ENCODE measurements around the gene NOS3.

Gene NOS3

DNA sequence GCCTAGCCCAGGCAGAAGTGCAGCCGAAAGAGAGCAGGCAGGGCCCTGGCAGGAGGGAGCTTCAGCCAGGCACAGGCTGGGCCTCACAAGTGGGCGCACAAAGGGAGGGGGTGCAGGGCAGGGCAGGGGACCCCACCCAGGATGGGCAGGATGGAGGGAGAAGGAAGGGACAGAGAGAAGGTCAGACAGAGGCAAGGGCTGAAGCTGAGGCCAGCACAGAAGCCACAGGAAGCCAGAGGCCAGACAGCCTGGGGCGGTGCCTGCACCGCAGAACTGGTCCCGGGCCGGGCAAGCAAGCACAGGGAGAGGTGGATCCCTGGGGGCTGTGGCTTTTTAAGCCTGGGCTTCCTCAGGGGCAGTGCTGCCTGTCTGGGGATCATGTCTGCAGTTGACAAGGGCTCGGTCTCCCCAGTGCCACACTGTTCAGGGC is 16.7 kb downstream of the NOS3 start:
- no peak for DNase-seq (ENCODE audit: low read depth)
- TF ChIP-seq, protein P1, sequence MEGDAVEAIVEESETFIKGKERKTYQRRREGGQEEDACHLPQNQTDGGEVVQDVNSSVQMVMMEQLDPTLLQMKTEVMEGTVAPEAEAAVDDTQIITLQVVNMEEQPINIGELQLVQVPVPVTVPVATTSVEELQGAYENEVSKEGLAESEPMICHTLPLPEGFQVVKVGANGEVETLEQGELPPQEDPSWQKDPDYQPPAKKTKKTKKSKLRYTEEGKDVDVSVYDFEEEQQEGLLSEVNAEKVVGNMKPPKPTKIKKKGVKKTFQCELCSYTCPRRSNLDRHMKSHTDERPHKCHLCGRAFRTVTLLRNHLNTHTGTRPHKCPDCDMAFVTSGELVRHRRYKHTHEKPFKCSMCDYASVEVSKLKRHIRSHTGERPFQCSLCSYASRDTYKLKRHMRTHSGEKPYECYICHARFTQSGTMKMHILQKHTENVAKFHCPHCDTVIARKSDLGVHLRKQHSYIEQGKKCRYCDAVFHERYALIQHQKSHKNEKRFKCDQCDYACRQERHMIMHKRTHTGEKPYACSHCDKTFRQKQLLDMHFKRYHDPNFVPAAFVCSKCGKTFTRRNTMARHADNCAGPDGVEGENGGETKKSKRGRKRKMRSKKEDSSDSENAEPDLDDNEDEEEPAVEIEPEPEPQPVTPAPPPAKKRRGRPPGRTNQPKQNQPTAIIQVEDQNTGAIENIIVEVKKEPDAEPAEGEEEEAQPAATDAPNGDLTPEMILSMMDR (IDR thresholded peaks at IDR 0.05; ENCODE audit: control insufficient read depth, extremely low read depth, insufficient read depth), result no peak
- no peak overlapping the region for H3K4me3 ChIP-seq (ENCODE audit: low read depth, low read length)

DNA sequence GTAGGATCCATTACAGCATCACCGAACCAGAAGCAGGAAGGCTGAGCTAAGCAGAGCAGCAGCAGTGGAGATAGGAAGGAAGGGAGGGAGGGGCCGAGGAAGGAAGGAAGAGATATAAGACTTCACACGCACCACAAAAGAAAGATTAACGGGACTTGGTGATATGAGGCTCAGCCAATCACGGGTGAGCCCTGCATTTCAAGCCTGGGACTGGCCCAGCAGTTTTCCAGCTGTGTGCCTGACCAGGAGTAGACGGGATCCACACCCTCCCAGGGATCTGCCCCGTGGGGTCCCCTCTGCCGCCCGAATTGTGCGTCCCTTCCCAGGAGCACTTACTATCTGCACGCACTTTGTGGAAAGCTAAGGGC is 17.3 kb downstream of the NOS3 start:
- H3K4me3 ChIP-seq (ENCODE audit: low read depth, low read length), result no peak overlapping the region
- DNase-seq (ENCODE audit: low read depth), result no peak
- TF ChIP-seq, protein P1 (IDR thresholded peaks at IDR 0.05; ENCODE audit: control insufficient read depth, extremely low read depth, insufficient read depth), result no peak

DNA sequence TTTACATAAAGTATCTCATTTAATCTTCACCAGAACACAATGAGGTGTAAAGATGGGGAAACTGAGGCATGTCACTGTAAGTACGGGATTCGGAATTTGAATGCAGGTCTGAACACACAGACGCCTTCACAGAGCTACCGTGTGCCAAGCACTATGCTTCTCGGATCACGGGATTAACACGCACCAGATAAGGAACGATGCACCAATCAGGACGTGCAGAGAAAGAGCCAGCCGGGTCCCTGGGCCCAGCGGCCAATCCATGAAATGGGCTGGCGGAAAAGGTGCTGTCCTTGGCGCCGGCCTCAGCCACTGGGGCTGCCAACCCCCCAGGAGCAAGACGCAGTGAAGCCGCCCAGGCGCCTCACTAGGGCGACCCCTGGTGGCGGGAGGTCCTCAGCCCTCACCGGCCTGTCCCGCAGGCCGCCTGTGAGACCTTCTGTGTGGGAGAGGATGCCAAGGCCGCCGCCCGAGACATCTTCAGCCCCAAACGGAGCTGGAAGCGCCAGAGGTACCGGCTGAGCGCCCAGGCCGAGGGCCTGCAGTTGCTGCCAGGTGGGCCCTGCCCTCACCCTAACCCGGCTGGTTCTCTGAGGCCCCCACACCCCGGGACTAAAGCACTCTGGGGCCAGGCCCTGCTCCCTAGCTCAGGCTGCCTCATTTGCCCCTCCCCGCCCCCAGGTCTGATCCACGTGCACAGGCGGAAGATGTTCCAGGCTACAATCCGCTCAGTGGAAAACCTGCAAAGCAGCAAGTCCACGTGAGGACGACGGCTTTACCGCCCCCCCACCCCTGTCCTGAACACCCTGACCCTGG is 17.9 kb downstream of the NOS3 start:
- TF ChIP-seq, protein P1 (IDR thresholded peaks at IDR 0.05; ENCODE audit: control insufficient read depth, extremely low read depth, insufficient read depth), result peak; percentile 25
- no peak overlapping the region for H3K4me3 ChIP-seq (ENCODE audit: low read depth, low read length)
- DNase-seq (ENCODE audit: low read depth), result no peak

DNA sequence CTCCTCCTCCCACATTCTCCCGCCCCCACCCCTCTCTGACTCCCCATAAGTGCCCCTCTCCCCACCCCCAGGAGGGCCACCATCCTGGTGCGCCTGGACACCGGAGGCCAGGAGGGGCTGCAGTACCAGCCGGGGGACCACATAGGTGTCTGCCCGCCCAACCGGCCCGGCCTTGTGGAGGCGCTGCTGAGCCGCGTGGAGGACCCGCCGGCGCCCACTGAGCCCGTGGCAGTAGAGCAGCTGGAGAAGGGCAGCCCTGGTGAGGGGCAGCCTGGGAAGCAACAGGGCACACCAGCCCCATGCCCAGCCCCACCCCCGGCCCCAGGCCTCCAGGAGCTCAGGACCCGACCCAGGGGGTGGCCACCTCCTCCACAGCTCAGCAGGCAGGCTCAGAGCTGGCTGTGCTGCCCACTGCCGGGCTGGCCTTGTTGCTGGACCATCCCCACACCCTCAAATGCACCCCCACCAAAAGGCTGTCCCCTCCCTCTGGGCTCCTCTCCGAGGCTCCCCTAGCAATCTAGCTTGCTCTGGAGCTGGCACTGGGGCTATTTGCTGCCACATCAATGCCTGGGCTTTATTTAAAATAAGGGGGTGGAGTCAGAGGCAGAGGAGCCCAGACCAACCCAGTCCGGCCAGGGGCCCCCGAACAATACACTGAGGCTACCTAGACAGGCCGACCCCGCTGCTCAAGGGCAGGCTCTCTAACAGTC is 18.7 kb downstream of the NOS3 start:
- no peak for DNase-seq (ENCODE audit: low read depth)
- no peak overlapping the region for H3K4me3 ChIP-seq (ENCODE audit: low read depth, low read length)
- TF ChIP-seq, protein P1 (IDR thresholded peaks at IDR 0.05; ENCODE audit: control insufficient read depth, extremely low read depth, insufficient read depth), result no peak

DNA sequence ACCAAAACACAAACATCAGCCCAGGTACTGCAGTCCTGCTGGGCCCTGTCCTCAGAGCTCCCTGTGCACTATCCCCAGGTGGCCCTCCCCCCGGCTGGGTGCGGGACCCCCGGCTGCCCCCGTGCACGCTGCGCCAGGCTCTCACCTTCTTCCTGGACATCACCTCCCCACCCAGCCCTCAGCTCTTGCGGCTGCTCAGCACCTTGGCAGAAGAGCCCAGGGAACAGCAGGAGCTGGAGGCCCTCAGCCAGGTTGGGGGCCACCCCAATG is 19.2 kb downstream of the NOS3 start:
- no peak for DNase-seq (ENCODE audit: low read depth)
- H3K4me3 ChIP-seq (ENCODE audit: low read depth, low read length), result no peak overlapping the region
- TF ChIP-seq, protein P1 (IDR thresholded peaks at IDR 0.05; ENCODE audit: control insufficient read depth, extremely low read depth, insufficient read depth), result no peak

DNA sequence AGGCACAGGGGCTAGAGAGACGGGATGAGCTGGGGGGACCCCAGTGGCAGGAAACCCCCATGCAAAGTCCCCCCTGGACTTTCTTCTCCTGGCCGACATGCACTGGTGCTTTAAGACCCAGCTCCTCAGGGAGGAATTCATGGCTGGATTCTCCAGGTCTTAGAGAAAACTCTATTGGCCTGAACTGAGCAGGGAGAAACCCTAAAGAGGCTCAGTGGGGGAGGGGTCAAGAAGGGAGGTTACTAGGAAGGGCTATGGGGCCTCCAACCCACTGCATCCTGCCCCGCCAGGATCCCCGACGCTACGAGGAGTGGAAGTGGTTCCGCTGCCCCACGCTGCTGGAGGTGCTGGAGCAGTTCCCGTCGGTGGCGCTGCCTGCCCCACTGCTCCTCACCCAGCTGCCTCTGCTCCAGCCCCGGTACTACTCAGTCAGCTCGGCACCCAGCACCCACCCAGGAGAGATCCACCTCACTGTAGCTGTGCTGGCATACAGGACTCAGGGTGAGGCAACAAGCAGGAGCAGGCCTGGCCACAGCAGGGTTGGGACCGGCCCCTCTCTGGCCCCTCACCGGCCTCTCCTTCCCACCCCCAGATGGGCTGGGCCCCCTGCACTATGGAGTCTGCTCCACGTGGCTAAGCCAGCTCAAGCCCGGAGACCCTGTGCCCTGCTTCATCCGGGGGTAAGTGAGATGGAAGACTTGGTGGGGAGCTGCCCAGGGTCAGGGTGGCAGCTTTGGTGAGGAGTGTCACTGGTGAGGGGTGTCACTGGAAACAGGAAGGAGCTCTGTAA is 19.7 kb downstream of the NOS3 start:
- H3K4me3 ChIP-seq (ENCODE audit: low read depth, low read length), result no peak overlapping the region
- TF ChIP-seq, protein P1 (IDR thresholded peaks at IDR 0.05; ENCODE audit: control insufficient read depth, extremely low read depth, insufficient read depth), result no peak
- no peak for DNase-seq (ENCODE audit: low read depth)
